Hindlimb muscle (tissue), 1 donor: ENCODE data around the gene CUL3. TPM values are rescaled to one million over a fixed set of nuclear protein-coding genes. Genes with fewer than 3 reads are reported as not detected.
"Not testable (repeated sequence)": the region's sequence is repeated elsewhere in the genome, so short reads cannot be mapped to it uniquely, and the experiment has no call there.

Experiments
- DNase-seq: peaks from one replicate; pipeline ENCODE4 v3.0.0-alpha.2; 2013
- polyA plus RNA-seq: library from polyadenylated mRNA; unstranded; fragments of 120-200 nt; gene quantifications from one replicate; pipeline ENCODE4 v1.2.1, GENCODE V29; 2013; ENCODE audit not compliant: insufficient read length

CUL3 gene
- 80.6 TPM for polyA plus RNA-seq

GRCh38 chr2:224585211-224586088 is at the start of gene CUL3:
CUL3 (minus strand) TSS chr2:224585363; CDS start chr2:224585009, 354 bp downstream.
- DNase-seq = peak; percentile 99

- no peak for DNase-seq
These were observed 45.7 kb upstream of the CUL3 start for GRCh38 chr2:224630659-224631550.

- DNase-seq = no peak
These were observed 43.3 kb upstream of the CUL3 start for GRCh38 chr2:224628416-224628815.

GRCh38 chr2:224626735-224627134 is 41.6 kb upstream of the CUL3 start:
- no peak for DNase-seq

GRCh38 chr2:224613543-224614286 is 28.6 kb upstream of the CUL3 start:
- no peak for DNase-seq

GRCh38 chr2:224612578-224612977 is 27.4 kb upstream of the CUL3 start:
- DNase-seq = no peak

- DNase-seq = no peak
These were observed 26.8 kb upstream of the CUL3 start for GRCh38 chr2:224611938-224612337.

GRCh38 chr2:224608104-224608503 is 22.9 kb upstream of the CUL3 start:
- no peak for DNase-seq

- DNase-seq = not testable (repeated sequence)
These were observed 18.8 kb upstream of the CUL3 start for GRCh38 chr2:224603746-224604500.

- not testable (repeated sequence) for DNase-seq
These were observed 17.7 kb upstream of the CUL3 start for GRCh38 chr2:224602778-224603375.

- DNase-seq = no peak
These were observed 16.8 kb upstream of the CUL3 start for GRCh38 chr2:224601923-224602322.

- no peak for DNase-seq
These were observed 13.5 kb upstream of the CUL3 start for GRCh38 chr2:224598678-224599077.

- no peak for DNase-seq
These were observed 11.1 kb upstream of the CUL3 start for GRCh38 chr2:224596289-224596688.

GRCh38 chr2:224595518-224595917 is 10.4 kb upstream of the CUL3 start:
- no peak for DNase-seq

- no peak for DNase-seq
These were observed 9.7 kb upstream of the CUL3 start for GRCh38 chr2:224594840-224595239.

GRCh38 chr2:224591220-224591619 is 6.1 kb upstream of the CUL3 start:
- DNase-seq = no peak

- DNase-seq = no peak
These were observed 1.0 kb upstream of the CUL3 start for GRCh38 chr2:224586127-224586695.

GRCh38 chr2:224584785-224585210 is 365 bp downstream of the CUL3 start:
- DNase-seq = peak; percentile 46

GRCh38 chr2:224584111-224584784 is 915 bp downstream of the CUL3 start:
- peak; percentile 36 for DNase-seq

- not testable (repeated sequence) for DNase-seq
These were observed 2.1 kb downstream of the CUL3 start for GRCh38 chr2:224583033-224583432.
